Measurements from ENCODE around the gene FOXP2.

DNA sequence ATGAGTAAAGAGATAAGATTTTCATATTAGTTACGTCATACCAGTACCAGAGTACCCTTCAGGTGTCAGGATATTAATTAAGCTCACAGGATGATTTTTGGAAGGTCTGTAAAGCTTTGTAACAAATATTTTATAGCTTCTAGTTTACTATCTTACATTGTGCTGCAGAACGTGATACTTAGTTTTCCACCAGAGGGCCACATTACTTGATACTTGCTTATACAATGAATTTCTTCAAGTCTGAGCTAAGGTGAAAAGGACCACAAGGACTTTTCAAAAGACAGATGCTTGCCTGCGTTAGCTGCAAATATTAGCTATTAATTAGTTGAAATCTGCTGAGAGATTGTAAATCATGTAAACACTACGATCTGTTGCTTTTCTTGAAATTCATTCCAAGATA, 12.2 kb downstream of the FOXP2 start:
- TF ChIP-seq, protein P1, sequence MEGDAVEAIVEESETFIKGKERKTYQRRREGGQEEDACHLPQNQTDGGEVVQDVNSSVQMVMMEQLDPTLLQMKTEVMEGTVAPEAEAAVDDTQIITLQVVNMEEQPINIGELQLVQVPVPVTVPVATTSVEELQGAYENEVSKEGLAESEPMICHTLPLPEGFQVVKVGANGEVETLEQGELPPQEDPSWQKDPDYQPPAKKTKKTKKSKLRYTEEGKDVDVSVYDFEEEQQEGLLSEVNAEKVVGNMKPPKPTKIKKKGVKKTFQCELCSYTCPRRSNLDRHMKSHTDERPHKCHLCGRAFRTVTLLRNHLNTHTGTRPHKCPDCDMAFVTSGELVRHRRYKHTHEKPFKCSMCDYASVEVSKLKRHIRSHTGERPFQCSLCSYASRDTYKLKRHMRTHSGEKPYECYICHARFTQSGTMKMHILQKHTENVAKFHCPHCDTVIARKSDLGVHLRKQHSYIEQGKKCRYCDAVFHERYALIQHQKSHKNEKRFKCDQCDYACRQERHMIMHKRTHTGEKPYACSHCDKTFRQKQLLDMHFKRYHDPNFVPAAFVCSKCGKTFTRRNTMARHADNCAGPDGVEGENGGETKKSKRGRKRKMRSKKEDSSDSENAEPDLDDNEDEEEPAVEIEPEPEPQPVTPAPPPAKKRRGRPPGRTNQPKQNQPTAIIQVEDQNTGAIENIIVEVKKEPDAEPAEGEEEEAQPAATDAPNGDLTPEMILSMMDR (IDR thresholded peaks at IDR 0.05) = no peak
- no peak for TF ChIP-seq POLR2A (IDR thresholded peaks at IDR 0.05)
